GM12878 (cell line): ENCODE results near the gene NECTIN1. TPM values are rescaled to one million over a fixed set of nuclear protein-coding genes. Genes with fewer than 3 reads are reported as not detected.

Source experiments
- BMI1 ChIP-seq: fragments of 450-650 bp; IDR thresholded peaks from 2 replicates; pipeline ENCODE4 v1.6.1; 2016; ENCODE audit warnings: mild to moderate bottlenecking, moderate library complexity, borderline replicate concordance
- CHD1 ChIP-seq: IDR thresholded peaks from 2 replicates; pipeline ENCODE4 v1.6.1; 2012; ENCODE audit warnings: low read depth, low read length, improper control_type of control experiment
- E2F4 ChIP-seq: IDR thresholded peaks from 2 replicates; pipeline ENCODE4 v1.6.1; 2012; ENCODE audit warnings: low read depth, low read length, improper control_type of control experiment
- E4F1 ChIP-seq: fragments of 450-650 bp; IDR thresholded peaks from 2 replicates; pipeline ENCODE4 v1.6.1; 2018; ENCODE audit warnings: borderline replicate concordance, mild to moderate bottlenecking; ENCODE audit not compliant: partially characterized antibody
- MEF2A ChIP-seq: IDR thresholded peaks from 2 replicates; pipeline ENCODE4 v1.6.1; 2011; ENCODE audit warnings: low read depth, mild to moderate bottlenecking, low read length, moderate library complexity; ENCODE audit not compliant: insufficient read depth
- PBX3 ChIP-seq: IDR thresholded peaks from 2 replicates; pipeline ENCODE4 v1.6.1; 2011; ENCODE audit warnings: mild to moderate bottlenecking, low read depth, low read length, moderate library complexity; ENCODE audit not compliant: insufficient replicate concordance
- POLR2A ChIP-seq: IDR thresholded peaks from 2 replicates; pipeline ENCODE4 v1.6.1; 2011; ENCODE audit warnings: low read depth, mild to moderate bottlenecking, low read length
- RELB ChIP-seq: fragments of 450-650 bp; IDR thresholded peaks from 2 replicates; pipeline ENCODE4 v1.6.1; 2017; ENCODE audit warnings: low read depth, mild to moderate bottlenecking, moderate library complexity
- REST ChIP-seq: IDR thresholded peaks from 2 replicates; pipeline ENCODE4 v1.6.1; 2012; ENCODE audit warnings: mild to moderate bottlenecking, low read depth, low read length
- SIN3A ChIP-seq: IDR thresholded peaks from 2 replicates; pipeline ENCODE4 v1.6.1; 2012; ENCODE audit warnings: low read depth, low read length, improper control_type of control experiment
- SP1 ChIP-seq: IDR thresholded peaks from one replicate; pipeline ENCODE4 v1.6.1; 2011; ENCODE audit warnings: low read depth, low read length
- SRF ChIP-seq, 2 experiments: IDR thresholded peaks; 2 replicates each; pipeline ENCODE4 v1.6.1; 2011; ENCODE audit warnings: low read depth in 2 of 2, low read length in 2 of 2, mild to moderate bottlenecking in 1 of 2, moderate library complexity in 1 of 2
- SUZ12 ChIP-seq: fragments of 200-600 bp; sonication (generic); IDR thresholded peaks from one replicate; pipeline ENCODE4 v1.6.1; 2018; ENCODE audit warnings: antibody characterized with exemption, mild to moderate bottlenecking; ENCODE audit not compliant: unreplicated experiment
- TCF12 ChIP-seq: IDR thresholded peaks from 2 replicates; pipeline ENCODE4 v1.6.1; 2011; ENCODE audit warnings: low read depth, mild to moderate bottlenecking, low read length
- ZNF207 ChIP-seq: fragments of 450-650 bp; IDR thresholded peaks from 2 replicates; pipeline ENCODE4 v1.6.1; 2014; ENCODE audit warnings: antibody characterized with exemption, mild to moderate bottlenecking, borderline replicate concordance
- polyA plus RNA-seq, 11 experiments: library from polyadenylated mRNA; depleted of rRNA in 4 of 11; unstranded in 6 of 11; stranded (reverse) in 5 of 11; fragments of >200 nt; fragmentation: Nextera tagmentation in 4 of 11; fragmentation: Illumina TruSeq in 1 of 11; extraction: Ambion mirVana in 4 of 11; extraction: Trizol in 1 of 11; gene quantifications; 1 replicate in 1 of 11; 2 replicates in 10 of 11; pipeline versions ENCODE4 v1.2.1 to v1.2.3, GENCODE V29; 2011 to 2016; ENCODE audit warnings: inconsistent platforms in 2 of 11, missing spikeins in 2 of 11, low read depth in 1 of 11
- total RNA-seq, 4 experiments: library from RNA; depleted of rRNA in 3 of 4; stranded (reverse); fragments of >200 nt in 3 of 4; fragmentation: Illumina TruSeq in 1 of 4; extraction: Trizol in 1 of 4; gene quantifications; 2 replicates each; pipeline versions ENCODE4 v1.2.1 to v1.2.3, GENCODE V29; 2013 to 2021

The NECTIN1 gene
- total and polyA plus RNA-seq, 10 of the 15 experiments (the other 5 are each of a cell fraction or from before 2014, with no cell fraction given), result 0.97 to 9.2 (median 2.3) TPM

GRCh38 chr11:119673759-119674336, 55.2 kb downstream of the NECTIN1 start (continued):
- TF ChIP-seq SRF (IDR thresholded peaks at IDR 0.05; ENCODE audit: low read depth in 2 of 2, low read length in 2 of 2), result no peak; a peak in 1 of 4 replicates
- peak; percentile 61; the same call in 1 of the 2 replicates for TF ChIP-seq SIN3A
- TF ChIP-seq POLR2A, result peak; percentile 62; the same call in 1 of the 2 replicates
- TF ChIP-seq TCF12, result peak; percentile 95
- TF ChIP-seq ZNF207, result no peak
- TF ChIP-seq SP1, result no peak
- TF ChIP-seq BMI1, result peak; percentile 47
- TF ChIP-seq E4F1, result no peak
- peak; percentile 99 for TF ChIP-seq RELB
- TF ChIP-seq E2F4, result no peak
- peak; percentile 75; the same call in 1 of the 2 replicates for TF ChIP-seq MEF2A
- no peak for TF ChIP-seq CHD1
- no peak for TF ChIP-seq PBX3
- TF ChIP-seq REST, result no peak
- TF ChIP-seq SUZ12, result no peak
